GM21717 (cell line): Measurements from ENCODE around the gene UNKL.

ENCODE experiments used
- ATAC-seq: cut with Tn5 transposase; IDR thresholded peaks from one replicate; pipeline ENCODE4 v1.9.1; 2021; ENCODE audit warnings: mild to moderate bottlenecking, moderate library complexity; ENCODE audit not compliant: unreplicated experiment

UNKL gene

DNA sequence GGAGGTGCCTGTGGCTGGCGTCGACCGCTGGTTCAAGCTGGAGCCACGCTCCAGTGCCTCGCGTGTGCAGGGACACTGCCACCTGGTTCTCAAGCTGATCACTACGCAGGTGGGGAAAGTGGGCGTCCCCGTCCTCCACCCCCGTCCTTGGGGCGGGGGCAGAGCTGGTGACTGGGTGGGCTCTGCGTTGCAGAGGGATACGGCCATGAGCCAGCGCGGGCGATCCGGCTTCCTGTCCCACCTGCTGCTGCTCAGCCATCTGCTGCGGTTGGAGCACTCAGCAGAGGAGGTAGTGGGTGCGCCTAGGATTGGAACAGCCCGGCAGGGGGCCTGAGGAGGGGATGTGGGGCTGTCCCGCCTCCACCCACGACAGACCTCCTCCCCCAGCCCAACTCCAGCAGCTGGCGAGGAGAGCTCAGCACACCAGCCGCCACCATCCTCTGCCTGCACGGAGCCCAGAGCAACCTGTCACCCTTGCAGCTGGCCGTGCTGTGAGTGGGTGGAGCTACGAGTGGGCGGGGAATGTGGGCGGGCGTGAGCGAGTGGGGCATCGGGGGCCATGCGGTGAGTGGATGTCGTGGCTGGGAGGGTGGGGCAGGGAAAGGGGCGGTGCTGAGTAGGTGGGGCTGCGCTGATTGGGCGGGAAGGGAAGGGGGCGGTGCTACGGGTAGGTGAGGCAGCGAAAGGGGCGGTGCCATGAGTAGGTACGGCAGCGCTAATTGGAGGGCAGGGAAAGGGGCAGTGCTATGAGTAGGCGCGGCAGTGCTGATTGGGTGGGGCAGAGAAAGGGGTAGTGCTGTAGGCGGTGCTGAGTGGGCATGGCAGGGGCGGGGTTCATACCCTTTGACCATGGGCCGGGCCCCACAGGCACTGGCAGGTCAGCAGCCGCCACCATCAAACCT lies 71.7 kb downstream of the UNKL start:
- ATAC-seq: peak; percentile 69

DNA sequence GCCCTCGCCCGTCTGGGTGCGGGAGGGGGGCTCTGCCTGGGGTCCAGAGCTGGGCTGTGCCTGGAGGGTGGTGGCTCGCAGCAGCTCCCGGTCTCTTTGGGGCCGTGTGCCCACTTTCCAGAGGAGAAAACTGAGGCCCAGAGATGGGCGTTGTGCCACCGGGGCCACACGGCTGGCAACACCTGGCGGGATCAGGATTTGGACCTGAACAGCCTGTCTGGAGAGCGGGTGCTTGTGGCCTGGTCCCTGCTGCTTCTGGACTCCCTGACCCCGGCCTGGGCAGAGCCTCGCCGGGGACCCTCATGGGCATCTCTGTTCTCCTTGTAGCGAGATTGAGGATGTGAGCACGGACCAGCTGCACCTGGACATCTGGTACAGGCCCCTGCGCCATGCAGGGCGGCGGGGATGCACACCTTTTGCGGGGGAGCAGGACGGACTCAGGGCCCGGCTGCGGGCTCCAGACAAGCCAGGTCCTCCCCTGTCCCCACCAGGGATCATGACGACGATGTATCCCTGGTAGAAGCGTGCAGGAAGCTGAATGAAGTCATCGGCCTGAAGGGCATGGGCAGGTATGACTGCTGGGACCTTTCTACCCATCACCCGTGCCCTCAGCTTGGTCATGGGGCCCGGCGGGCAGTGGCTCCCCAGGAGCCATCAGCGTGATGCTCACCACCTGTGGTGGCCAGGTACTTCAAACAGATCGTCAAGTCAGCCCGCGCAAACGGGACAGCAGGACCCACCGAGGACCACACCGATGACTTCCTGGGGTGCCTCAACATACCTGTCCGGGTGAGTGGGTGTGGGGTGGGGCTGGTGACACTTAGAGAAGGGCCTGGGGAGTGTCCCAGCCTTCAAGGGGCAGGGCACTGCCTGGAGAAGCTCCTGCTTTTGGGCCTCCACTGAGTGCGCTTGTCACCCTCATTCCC lies 72.7 kb downstream of the UNKL start:
- ATAC-seq: no peak

GRCh38 chr16:1340730-1341494 lies 73.6 kb downstream of the UNKL start:
- ATAC-seq: no peak

DNA sequence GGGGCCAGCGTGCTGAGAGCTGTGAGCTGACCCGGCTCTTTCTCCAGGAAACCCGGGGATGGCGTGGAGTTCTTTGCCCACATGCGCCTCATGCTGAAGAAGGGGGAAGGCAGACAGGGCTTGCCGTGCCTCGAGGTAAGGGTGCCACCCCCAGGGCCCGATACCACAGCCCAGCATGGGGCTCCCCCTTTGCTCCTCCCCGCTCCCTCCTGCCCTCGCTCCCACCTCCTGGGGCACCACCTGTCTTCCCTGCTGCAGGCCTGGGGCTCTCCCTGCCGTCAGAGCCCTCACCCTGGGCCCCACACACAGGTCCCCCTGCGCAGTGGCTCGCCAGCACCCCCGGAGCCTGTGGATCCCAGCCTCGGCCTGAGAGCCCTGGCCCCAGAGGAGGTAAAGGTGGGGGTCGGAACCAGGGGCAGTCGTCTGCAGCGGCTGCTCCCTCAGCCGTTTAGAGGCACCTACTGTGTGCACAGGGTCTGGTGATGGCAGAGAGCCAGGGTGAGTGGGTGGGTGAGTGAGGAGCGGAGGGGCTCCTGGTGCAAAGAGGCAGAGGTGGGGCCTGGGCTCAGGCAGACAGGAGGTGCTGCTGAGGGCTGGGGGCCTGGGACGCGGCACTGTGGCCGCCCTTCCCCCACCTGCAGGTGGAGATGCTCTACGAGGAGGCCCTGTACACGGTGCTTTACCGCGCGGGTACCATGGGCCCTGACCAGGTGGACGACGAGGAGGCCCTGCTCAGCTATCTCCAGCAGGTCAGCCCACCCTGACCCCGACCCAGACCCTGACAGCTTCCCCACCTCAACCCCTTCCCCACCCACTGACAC lies 75.4 kb downstream of the UNKL start:
- ATAC-seq: no peak

DNA sequence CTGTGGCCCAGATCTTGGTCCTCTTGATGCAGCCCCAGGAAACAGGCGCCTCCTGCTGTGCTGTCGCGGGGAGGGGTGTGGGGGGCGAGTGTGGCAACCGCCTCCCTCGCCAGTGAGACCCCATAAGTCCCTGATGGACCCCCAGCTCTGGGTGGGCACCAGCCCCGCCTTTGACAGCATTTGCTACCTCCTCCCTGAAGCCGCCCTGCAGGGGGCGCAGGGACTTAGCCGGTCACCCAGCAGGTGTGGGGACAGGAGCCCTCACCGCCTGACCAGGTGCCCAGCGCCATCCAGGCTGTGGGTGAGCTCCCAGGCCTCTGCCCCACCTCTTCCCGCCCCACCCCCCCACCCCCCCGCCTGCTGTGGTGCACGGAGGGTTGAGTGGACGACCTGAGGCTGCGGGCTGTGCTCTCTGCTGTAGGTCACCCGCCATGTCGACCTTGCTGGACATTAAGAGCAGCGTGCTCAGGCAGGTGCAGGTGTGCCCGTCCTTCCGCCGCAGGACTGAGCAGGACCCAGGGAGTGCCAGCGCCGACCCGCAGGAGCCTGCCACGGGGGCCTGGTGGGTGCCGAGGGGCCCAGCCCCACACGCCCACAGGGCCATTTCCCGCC lies 76.3 kb downstream of the UNKL start:
- ATAC-seq: no peak

- no peak for ATAC-seq
Observed at GRCh38 chr16:1337486-1337885, 77.0 kb downstream of the UNKL start.

DNA sequence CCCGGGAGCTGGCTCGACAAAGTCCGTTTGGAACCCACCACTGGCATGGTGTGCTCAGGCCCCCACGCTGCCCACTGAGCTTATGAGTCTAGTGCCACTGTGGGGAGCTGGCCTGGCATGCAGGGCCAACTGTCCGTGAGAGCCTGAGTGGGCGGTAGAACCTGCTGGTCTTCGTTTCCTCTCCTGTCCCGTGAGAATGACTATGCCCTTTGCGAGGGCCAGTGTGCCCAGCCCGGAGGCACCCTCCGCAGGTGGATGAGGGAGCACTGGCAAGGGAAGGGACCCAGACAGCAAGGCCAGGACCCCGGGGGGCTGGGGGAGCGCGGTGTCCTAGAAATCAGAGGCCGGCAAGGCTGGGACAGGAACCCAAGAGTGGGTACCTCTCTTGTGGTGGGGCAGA lies 77.9 kb downstream of the UNKL start:
- ATAC-seq: no peak

DNA sequence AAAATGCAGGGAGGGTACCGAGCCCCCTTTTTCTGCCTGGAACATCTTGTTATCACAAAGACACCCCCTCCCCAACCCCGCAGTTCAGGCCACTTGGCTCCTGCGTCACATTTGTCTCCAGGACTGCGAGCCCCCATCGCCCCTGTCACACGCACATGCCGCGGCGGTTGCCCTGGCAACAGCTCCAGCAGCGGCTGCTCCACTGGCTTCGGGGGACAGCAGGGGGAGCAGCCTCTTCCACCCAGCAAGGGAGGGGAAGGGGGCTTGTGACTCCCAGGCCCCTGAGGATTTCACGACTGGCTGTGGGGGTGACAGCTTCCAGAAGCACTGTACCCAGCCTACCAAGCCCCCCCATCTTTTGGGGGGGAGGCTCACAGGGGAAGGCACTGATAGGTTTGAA lies 78.5 kb downstream of the UNKL start:
- ATAC-seq: no peak

- no peak for ATAC-seq
Observed at GRCh38 chr16:1335211-1335971, 79.1 kb downstream of the UNKL start.

GRCh38 chr16:1334739-1335138 lies 79.8 kb downstream of the UNKL start:
- no peak for ATAC-seq

DNA sequence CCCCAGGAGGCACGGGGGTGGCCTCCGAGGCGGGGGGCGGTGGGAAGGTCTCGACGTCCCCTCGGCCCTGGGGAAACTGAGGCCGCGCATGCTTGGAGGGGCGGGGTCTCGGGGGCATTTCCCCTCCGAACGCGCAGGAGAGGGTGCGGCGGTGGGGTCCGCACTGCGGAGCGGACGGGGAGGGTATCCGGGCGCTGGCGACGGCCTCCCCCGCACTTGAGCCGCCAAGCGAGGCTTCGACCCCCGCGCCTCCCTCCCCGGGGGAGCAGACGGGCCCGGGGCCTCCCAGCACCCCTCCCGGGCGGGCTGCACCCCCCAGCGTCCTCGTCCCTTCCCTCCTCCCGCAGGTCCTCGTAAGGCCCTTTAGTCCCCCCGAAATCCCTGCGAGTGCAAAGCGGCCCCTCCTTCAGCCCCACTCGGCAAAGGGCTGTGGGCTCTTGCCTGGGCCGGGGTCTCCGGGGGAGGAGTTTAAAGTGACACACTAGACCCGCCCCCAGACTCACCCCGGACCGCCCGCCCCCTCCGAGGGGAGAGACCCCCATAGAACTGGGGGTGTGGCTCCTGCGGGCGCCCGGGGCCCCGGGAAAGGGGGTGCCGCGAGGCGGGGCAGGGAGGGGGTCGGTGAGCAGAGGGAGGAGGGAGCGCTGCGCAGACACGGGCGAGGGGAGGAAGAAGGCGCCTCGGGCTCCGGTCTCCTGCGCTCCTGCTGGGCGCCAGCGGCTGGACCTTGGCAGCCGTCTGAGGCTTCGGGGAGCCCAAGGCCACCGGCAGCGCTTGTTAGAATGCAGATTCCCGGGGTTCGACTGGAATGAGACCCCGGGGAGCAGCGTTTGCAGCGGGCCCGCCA lies 80.4 kb downstream of the UNKL start:
- ATAC-seq: no peak

DNA sequence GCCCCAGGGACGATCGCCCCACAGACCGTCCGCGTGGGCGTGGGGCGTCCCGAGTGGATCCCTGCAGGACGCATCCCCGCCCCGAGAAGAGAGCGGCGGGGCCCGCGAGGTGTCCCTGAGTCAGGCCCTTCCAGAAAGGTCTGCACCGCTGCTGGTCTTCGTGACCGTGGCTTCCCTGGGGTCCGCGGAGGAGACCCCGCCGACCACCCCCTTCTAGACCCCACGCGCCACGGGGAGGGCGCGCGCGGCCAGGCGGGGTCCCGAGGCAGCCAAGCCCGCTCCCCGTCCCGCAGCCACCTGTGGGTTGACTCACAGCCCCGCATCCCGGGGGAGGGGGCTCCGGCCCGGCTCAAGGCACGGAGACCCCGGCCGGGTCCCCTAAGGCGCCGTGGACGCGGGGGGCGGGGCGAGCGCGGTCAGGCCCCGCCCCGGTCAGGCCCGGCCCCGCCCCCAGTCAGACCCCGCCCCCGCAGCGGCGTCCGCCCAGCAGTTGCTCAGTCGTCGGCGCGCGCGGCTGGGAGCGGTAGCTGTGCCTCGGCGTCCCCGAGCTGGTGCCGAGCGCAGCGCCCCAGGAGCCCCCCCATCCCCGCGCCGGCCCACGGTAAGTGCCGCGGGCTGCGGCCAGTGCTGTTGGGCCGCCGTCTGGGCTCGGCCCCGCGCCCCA lies 81.2 kb downstream of the UNKL start, which contains the start of gene BAIAP3:
Gene BAIAP3, plus strand, starts transcription at position 497 of the 664 bp plus-strand sequence. CDS start 4,905 bp downstream, outside the sequence.
- ATAC-seq: no peak

DNA sequence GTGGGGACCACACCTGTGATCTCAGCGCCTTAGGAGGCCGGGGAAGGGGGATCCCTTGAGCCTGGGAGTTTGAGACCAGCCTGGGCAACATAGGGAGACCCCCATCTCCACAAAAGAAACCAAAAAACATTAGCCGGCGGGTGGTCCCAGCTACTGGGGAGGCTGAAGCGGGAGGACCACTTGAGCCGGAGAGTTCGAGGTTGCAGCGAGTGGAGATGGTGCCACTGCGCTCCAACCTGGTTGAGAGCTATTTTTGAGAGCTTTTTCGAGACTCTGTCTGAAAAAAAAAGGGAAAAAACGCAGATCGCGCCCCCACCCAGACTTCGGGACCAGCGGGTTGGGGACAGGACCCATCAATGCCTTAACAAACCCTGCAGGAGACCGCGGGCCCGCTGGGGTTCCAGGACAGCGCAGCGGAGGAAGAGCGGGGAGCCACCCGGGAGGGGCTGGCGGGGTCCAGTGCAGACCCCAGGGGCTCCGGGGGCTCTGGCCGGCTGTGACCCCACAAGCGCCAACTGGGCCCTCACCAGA lies 81.8 kb downstream of the UNKL start:
- ATAC-seq: no peak

GRCh38 chr16:1331712-1332617 lies 82.5 kb downstream of the UNKL start:
- ATAC-seq: no peak

DNA sequence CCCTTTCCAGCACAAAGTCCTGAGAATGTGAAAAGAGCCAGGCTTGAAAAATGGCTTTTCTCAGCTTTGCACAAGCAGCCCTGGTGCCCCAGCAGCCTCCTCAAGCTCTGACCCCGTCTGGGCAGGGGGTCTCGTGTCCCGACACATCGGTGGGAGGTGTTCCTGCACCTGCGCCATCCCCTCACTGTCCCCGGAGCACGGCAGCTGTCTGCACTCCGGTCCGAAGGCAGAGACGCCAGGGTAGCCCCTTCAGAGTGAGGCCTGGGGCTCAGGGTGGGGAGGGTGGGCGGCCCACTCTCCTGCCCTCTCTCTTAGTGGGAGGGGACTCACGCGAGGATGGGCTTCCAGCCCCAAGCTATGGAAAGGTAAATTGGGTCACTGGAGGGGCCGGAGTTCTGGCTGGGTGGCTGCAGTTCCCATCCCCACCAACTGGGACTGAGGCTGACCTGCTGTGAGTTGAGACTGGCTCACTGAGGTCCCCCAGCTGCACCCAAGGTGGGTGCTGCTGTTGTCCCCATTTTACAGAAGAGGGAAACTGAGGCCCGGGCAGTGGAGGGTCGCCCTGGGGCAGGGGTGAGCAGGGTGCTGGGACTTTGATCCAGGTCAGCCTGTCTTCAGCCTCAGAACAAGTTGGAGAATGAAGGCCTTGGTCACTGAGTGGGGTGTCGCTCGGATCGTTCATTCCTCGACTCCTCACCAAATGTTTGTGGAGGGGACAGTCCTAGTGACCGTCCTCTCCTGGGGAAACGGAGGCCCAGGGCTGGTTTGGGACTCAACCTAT lies 83.4 kb downstream of the UNKL start:
- ATAC-seq: no peak
